HepG2 (cell line): ENCODE data around the gene DEPDC1B.

Source experiments
- JUNB ChIP-seq: sonication (generic); formaldehyde crosslinking; IDR thresholded peaks from 2 replicates; pipeline ENCODE4 v1.8.0; 2022; ENCODE audit warnings: missing genetic modification reagents, mild to moderate bottlenecking, borderline replicate concordance
- KDM4B ChIP-seq: sonication (generic); formaldehyde crosslinking; IDR thresholded peaks from 2 replicates; pipeline ENCODE4 v1.4.0; 2020; ENCODE audit warnings: missing genetic modification reagents
- POLR2A ChIP-seq, 2 experiments: IDR thresholded peaks; 2 replicates each; pipeline ENCODE4 v1.6.1; 2011; ENCODE audit warnings: low read depth in 2 of 2, low read length in 2 of 2, mild to moderate bottlenecking in 1 of 2, moderate library complexity in 1 of 2; ENCODE audit not compliant: insufficient read depth in 1 of 2
- POLR2AphosphoS5 ChIP-seq: IDR thresholded peaks from 2 replicates; pipeline ENCODE4 v1.6.1; 2012; ENCODE audit warnings: low read depth, low read length
- ZNF256 ChIP-seq: sonication (generic); formaldehyde crosslinking; conservative IDR thresholded peaks from 2 replicates; pipeline ENCODE4 v1.4.0; 2020; ENCODE audit warnings: missing genetic modification reagents
- ZNF782 ChIP-seq: sonication (generic); formaldehyde crosslinking; IDR thresholded peaks from 2 replicates; pipeline ENCODE4 v1.4.0; 2020; ENCODE audit warnings: missing genetic modification reagents, mild to moderate bottlenecking, borderline replicate concordance
- TF ChIP-seq, protein P1 (sequence below): sonication (generic); formaldehyde crosslinking; conservative IDR thresholded peaks from 2 replicates; pipeline ENCODE4 v1.4.0; 2020; ENCODE audit warnings: missing genetic modification reagents
- TF ChIP-seq, protein P2 (sequence below): IDR thresholded peaks from 2 replicates; pipeline ENCODE4 v1.6.1; 2016

DNA sequence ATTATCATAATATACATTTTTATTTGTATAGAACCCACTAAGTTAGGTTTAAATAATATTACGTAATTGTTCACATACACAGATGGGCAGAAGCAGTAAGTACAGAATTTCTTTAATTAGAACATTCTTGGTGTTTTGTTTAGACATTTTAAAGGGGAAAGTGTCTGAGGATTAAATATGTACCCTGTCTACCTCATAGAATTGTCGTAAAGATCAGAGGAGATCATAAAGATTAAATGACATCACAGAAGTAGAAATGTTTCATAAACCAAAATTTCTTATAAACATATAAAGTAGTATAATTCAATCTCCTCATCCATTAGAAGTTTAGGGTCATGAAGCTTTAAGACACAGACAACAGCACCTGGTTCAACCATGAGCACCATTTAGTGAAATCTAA lies 20.1 kb downstream of the DEPDC1B start:
- TF ChIP-seq ZNF782 (CRISPR knock-in tag), result no peak
- TF ChIP-seq, protein P1, sequence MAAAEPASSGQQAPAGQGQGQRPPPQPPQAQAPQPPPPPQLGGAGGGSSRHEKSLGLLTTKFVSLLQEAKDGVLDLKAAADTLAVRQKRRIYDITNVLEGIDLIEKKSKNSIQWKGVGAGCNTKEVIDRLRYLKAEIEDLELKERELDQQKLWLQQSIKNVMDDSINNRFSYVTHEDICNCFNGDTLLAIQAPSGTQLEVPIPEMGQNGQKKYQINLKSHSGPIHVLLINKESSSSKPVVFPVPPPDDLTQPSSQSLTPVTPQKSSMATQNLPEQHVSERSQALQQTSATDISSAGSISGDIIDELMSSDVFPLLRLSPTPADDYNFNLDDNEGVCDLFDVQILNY (CRISPR knock-in tag), result no peak
- TF ChIP-seq POLR2A (IDR thresholded peaks at IDR 0.05; ENCODE audit: insufficient read depth in 1 of 2, low read depth in 2 of 2, low read length in 2 of 2), result no peak
- no peak for TF ChIP-seq POLR2AphosphoS5
- TF ChIP-seq JUNB (CRISPR knock-in tag), result no peak
- TF ChIP-seq, protein P2, sequence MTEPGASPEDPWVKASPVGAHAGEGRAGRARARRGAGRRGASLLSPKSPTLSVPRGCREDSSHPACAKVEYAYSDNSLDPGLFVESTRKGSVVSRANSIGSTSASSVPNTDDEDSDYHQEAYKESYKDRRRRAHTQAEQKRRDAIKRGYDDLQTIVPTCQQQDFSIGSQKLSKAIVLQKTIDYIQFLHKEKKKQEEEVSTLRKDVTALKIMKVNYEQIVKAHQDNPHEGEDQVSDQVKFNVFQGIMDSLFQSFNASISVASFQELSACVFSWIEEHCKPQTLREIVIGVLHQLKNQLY (CRISPR knock-in tag), result no peak
- TF ChIP-seq KDM4B (CRISPR knock-in tag), result no peak
- TF ChIP-seq ZNF256, result no peak
